GM12872 (cell line): ENCODE results near the gene IRGQ.

Experiments used
- CTCF ChIP-seq: IDR thresholded peaks from 3 replicates; pipeline ENCODE4 v1.5.1; 2011; ENCODE audit warnings: low read depth, mild to moderate bottlenecking, low read length, moderate library complexity; ENCODE audit not compliant: insufficient read depth

Gene IRGQ

GRCh38 chr19:43548706-43549105 lies 47.2 kb downstream of the IRGQ start:
- no peak for TF ChIP-seq CTCF

- TF ChIP-seq CTCF = no peak
Measured at GRCh38 chr19:43546581-43546980, 49.4 kb downstream of the IRGQ start.

GRCh38 chr19:43545981-43546380 lies 50.0 kb downstream of the IRGQ start:
- no peak for TF ChIP-seq CTCF

- no peak for TF ChIP-seq CTCF
Measured at GRCh38 chr19:43545276-43545675, 50.7 kb downstream of the IRGQ start.

GRCh38 chr19:43544077-43544476 lies 51.9 kb downstream of the IRGQ start:
- TF ChIP-seq CTCF = no peak

GRCh38 chr19:43541920-43542650 lies 53.8 kb downstream of the IRGQ start:
- TF ChIP-seq CTCF = no peak

GRCh38 chr19:43540381-43540780 lies 55.6 kb downstream of the IRGQ start:
- no peak for TF ChIP-seq CTCF
